ENCODE measurements around the gene GART. TPM values are rescaled to one million over a fixed set of nuclear protein-coding genes. Genes with fewer than 3 reads are reported as not detected.

Gene GART
- total RNA-seq, 1 experiment from 2014 or later = 162 TPM

DNA sequence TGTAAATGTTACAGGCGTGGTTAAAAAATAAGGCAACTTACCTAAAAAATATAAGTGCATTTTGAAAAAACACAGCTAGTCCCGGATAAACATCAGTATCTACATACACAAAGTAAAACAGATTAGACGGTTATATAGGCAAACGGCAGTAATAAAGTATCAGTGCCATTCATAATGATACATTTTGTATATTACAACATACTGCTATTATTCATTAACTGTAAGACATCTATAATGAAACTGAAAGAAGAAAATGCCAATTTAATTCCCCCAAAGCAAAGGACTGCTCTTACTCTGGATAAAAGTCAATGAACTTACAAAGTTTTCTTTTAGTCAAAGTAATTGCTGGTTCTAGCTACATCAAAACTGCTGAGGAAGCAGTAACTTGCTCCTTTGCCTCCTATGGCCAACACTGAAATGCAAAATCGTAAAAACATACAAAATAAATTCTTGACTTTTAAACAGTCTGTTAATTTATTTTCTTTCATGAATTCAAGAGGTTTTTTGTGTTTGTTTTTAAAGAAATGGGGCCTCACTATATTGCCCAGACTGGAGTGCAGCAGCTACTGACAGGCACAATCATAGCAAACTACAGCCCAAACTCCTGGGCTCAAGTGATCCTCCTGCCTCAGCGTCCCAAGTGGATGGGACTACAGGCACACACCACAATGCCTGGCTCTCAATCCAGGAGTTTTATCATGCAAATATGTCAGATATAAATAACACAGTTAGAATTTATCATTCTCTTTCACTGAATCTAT lies 86.1 kb downstream of the GART start:
- peaks cover 5 to 11% (median 5%) of the 10 kb centered on the region in 3 experiments; a peak in 6 of 7 replicates for H3K36me3 Mint-ChIP-seq (ENCODE audit: insufficient read depth in 1 of 3, low read depth in 3 of 3)

More for the DNA sequence above, 86.1 kb downstream of the GART start:
- H3K27ac ChIP-seq (ENCODE audit: insufficient read length, low read depth, low read length) = no peak overlapping the region
- no peaks in the 10 kb centered on the region for H3K4me1 ChIP-seq (ENCODE audit: insufficient read depth, low read length)
- no CpG with 5 or more reads among the region's 6 CpGs for WGBS (ENCODE audit: extremely low coverage, insufficient read length, low lambda C conversion rate)
- no peak overlapping the region for H2BK120ac ChIP-seq (ENCODE audit: low read depth, low read length, poor library complexity, severe bottlenecking)
- H2BK15ac ChIP-seq (ENCODE audit: low read depth, low read length) = no peak overlapping the region
- H3K9me3 Mint-ChIP-seq = no peaks in the 10 kb centered on the region
- no peaks in the 10 kb centered on the region for H4K20me1 ChIP-seq (ENCODE audit: control insufficient read depth, insufficient read depth, insufficient read length)
- no peak overlapping the region for H3K4me3 Mint-ChIP-seq
- H3K23ac ChIP-seq (ENCODE audit: insufficient read length, low read depth, low read length) = no peak overlapping the region
- H3K14ac ChIP-seq (ENCODE audit: insufficient read depth, low read length) = no peak overlapping the region
- no peak overlapping the region for H3K18ac ChIP-seq (ENCODE audit: insufficient read length, low read depth, low read length)
- no peaks in the 10 kb centered on the region for H3K79me2 ChIP-seq (ENCODE audit: insufficient read depth, low read length)
- H3K23me2 ChIP-seq (ENCODE audit: insufficient read length, low read depth, low read length, poor library complexity, severe bottlenecking) = no peaks in the 10 kb centered on the region
- H2BK20ac ChIP-seq (ENCODE audit: low read depth, low read length, poor library complexity, severe bottlenecking) = no peak overlapping the region
- no peak for TF ChIP-seq CTCF (conservative IDR thresholded peaks at IDR 0.05)
- H3K9me3 ChIP-seq (ENCODE audit: control insufficient read depth, low read depth, low read length) = no peaks in the 10 kb centered on the region
- H2AK5ac ChIP-seq (ENCODE audit: insufficient read length, low read length) = no peak overlapping the region
- H4K91ac ChIP-seq (ENCODE audit: insufficient read length, low read depth, low read length) = no peak overlapping the region
- no peak overlapping the region for H2AFZ ChIP-seq (ENCODE audit: low read length)
- H3K56ac ChIP-seq (ENCODE audit: insufficient read length, low read depth, low read length) = no peak overlapping the region
- no peaks in the 10 kb centered on the region for H3K27me3 Mint-ChIP-seq (ENCODE audit: low read depth)
- H3K4me1 Mint-ChIP-seq = no peaks in the 10 kb centered on the region
- no peak for DNase-seq
- no peak overlapping the region for H2BK5ac ChIP-seq (ENCODE audit: insufficient read length, low read length)
- no peak overlapping the region for H3K4ac ChIP-seq (ENCODE audit: low read depth, low read length)
- no peak overlapping the region for H4K8ac ChIP-seq (replicated peaks; ENCODE audit: insufficient read length, low read depth, low read length)
- no peak overlapping the region for H3K9ac ChIP-seq (ENCODE audit: extremely low read depth, insufficient read length, low read length)
- H2BK12ac ChIP-seq (ENCODE audit: insufficient read length, low read depth, low read length) = no peak overlapping the region
- no peak overlapping the region for H3T11ph ChIP-seq (ENCODE audit: low read length)
- peak overlapping the region in 1 of 3 experiments; percentile 36; a peak in 1 of 7 replicates for H3K27ac Mint-ChIP-seq
- no peaks in the 10 kb centered on the region for H3K79me1 ChIP-seq (ENCODE audit: insufficient read depth, low read depth, low read length, poor library complexity, severe bottlenecking)
- H3K27me3 ChIP-seq (ENCODE audit: insufficient read depth, low read length) = no peaks in the 10 kb centered on the region
- no peak overlapping the region for H3K4me2 ChIP-seq (ENCODE audit: insufficient read depth, insufficient read length, low read length)
- H4K5ac ChIP-seq (ENCODE audit: insufficient read length, low read depth, low read length) = no peak overlapping the region

Other genes starting within 250 kb of the GART start
- 14.2 and 15.8 TPM in 2 replicates for gene IFNAR1, start 217.1 kb downstream of the GART start, total RNA-seq (2021)
- gene IFNGR2, start 138.7 kb downstream of the GART start, total RNA-seq (2021) = 44.1 and 46.1 TPM in 2 replicates
- 14.8 and 17.6 TPM in 2 replicates for gene TMEM50B, start 62.1 kb downstream of the GART start, total RNA-seq (2021)
- gene DNAJC28, start 50.4 kb downstream of the GART start, total RNA-seq (2021) = 3.4 and 3.7 TPM in 2 replicates
- gene SON, start 921 bp upstream of the GART start, total RNA-seq (2021) = 319 and 329 TPM in 2 replicates
- 35.3 and 37.9 TPM in 2 replicates for gene DONSON, start 46.6 kb upstream of the GART start, total RNA-seq (2021)
- gene CRYZL1, start 99.6 kb upstream of the GART start, total RNA-seq (2021) = 13.5 and 15.4 TPM in 2 replicates
- gene ITSN1, start 100.4 kb upstream of the GART start, total RNA-seq (2021) = 90.7 and 94.2 TPM in 2 replicates